NCI-H524 treated with DMSO at 0.1 percent for 48 hours (cell line): ENCODE measurements around the gene TMEM42.

Source experiments
- DNase-seq: peaks from one replicate; lab custom pipeline; 2025; lab: John Stamatoyannopoulos, UW

The TMEM42 gene

DNA sequence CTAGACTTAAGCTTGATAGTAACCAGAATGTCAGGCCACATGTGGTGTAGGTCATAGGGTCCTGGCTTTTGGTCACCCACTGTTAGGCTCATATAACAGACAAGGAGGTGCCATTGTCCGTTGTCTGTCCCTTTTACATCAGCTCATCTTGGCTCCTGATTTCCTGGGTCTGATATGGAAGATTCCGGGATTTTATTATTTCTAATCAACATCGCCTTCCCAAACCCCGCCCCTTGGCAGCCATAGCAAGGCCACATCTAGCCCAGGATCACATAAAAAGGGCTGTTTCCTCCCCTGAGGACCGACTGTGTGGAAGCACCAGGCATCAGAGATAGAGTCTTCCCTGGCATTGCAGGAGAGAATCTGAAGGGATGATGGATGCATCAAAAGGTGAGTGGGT, 12.6 kb downstream of the TMEM42 start, which contains the start of gene TGM4:
Gene TGM4, plus strand, starts transcription at position 301 of the 400 bp plus-strand sequence. Its CDS starts 71 bp downstream, at position 372.
- DNase-seq, result no peak

DNA sequence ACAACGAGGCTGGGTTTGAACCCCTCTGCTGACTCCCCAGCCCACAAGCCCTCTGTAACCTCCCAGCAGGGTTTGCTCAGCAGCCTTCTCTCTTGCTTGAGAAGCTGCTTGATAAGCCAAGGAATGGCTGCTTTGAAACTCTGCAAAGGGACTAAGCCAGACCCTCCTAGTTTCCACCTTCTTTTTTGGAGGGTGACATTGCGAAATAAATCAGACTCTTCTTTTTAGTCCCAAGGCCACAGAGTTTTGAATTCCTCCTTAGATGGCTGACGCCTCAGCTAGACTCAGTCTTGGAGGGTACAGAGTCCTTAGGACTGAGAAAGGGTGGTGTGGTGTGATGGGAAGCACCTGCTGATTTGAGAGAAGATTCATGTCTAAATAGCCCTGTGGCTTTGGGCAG, 13.9 kb downstream of the TMEM42 start:
- DNase-seq, result no peak

DNA sequence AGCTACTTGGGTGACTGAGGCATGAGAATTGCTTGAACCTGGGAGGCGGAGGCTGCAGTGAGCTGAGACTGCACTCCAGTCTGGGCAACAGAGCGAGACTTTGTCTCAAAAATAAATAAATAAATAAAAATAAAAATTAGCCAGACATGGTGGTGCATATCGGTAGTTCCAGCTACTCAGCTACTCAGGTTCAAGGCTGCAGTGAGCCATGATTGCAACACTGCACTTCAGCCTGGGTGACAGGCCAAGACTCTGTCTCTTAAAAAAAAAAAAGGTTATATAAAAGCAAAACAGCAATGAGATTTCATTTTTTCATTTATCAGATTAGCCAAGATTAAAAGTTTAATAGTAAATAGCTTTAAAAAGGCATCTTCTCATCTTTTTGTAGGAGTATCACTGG, 15.6 kb downstream of the TMEM42 start:
- no peak for DNase-seq

DNA sequence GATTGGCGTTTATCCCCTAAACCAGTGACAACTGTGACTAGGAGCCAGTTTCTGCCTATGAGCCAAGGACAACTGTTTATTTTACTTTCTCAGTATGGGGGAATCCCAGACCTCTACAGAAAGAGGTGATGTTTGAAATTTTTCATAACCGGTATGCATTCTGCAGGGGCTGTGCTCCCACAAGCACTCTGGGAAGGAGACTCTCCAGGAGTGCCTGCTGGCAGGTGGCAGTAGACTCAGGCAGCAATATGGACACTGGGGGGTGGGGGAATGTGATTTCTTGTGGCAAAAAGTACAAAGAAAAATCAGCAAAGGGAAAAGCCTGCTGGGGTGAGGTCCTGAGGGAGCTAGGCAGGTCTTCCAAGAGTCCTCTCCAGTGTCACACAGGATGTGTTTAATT, 18.6 kb downstream of the TMEM42 start:
- DNase-seq, result no peak

DNA sequence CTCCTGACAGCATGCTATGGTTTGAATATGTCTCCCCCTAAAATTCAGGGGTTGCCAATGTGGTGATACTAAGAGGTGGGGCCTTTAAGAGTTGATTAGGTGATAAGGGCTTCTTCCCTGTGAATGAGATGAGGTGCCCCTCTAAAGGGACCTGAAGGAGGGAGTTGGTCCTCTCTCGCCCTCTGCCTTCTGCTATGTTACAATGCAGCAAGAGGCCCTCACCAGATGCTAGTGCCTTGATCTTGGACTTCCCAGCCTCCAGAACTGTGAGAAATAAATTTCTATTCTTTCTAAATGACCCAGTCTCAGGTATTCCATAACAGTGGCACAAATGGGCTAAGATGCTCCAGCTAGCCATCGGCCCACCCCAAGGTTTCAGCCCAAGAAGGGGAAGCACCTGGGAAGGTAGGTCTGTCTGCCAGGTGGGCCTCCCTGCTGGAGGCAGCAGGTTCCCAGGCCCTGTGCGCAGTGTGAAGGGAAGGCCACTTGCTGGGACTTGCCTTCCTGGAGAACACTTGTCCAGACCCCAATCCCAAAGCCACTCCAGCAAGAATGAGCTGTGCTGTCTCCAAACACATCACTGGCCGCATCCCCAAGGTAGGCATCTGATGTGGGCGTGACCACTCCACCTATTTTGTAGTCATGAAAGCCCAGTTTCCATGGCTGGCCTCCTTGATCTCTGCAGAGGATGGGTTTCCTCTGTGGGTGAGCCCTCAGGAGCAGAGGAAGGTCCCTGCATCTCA, 21.7 kb downstream of the TMEM42 start:
- DNase-seq, result no peak

- no peak for DNase-seq
Measured at GRCh38 chr3:44883999-44884431, 22.3 kb downstream of the TMEM42 start.

DNA sequence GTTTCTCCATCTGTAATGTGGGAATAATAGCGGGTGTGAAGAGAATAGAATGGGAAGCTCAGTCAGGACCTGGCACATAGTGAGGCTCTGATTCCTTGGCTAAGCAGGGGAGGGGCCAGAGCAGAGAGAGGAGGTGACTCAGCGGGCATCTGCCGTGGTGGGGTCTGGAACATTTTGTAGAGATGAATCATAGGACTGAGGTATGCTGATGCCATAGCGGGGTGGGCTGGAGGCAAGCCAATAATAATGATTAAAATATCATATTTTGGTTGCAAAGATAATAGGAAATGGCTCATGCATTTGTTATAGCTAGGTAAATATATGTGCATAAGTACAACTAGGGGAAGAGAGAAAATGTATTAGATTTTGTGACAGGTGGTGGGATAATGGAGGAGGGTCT, 23.9 kb downstream of the TMEM42 start:
- no peak for DNase-seq

- no peak for DNase-seq
Measured at GRCh38 chr3:44886561-44886960, 24.8 kb downstream of the TMEM42 start.

DNA sequence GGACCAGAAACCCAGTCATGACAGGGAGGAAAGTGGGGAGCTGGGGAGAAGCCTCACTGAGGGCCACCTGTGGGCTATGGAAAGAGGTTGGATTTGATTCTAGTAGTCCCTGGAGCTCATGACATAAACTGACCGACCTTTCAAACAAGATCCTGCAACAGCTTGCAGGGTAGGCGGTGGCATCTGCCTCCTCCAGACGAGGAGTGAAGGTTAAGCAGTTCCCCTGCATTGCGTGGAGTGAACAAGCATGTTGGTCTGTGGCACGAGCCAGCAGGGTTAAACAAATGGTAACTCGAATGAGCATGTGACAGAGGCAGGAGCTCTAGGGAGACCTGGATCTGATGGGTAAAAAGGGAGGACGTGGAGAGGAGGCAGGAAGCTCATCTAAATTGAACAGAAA, 25.4 kb downstream of the TMEM42 start:
- DNase-seq, result no peak

GRCh38 chr3:44890258-44890657, 28.5 kb downstream of the TMEM42 start:
- DNase-seq, result no peak

- no peak for DNase-seq
Measured at GRCh38 chr3:44890852-44891251, 29.1 kb downstream of the TMEM42 start.

DNA sequence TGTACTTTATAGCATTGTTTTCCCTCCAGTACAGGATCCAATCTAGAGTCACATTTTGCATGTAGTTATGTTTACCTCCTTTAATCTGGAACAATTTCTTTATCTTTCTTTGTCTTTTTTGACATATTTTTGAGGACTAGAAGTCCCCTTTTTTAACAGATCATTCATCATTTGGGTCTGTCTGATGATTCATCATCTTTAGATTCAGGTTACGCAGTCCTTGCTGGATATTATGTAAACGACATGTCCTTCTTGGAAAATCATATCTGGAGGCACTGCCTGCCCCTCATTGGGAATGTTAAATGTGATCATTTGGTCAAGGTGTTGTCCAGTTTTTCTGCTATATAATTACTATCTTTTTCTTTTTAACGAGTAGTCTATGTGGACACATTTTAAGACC, 31.0 kb downstream of the TMEM42 start:
- DNase-seq, result no peak

- no peak for DNase-seq
Measured at GRCh38 chr3:44893097-44893496, 31.4 kb downstream of the TMEM42 start.

DNA sequence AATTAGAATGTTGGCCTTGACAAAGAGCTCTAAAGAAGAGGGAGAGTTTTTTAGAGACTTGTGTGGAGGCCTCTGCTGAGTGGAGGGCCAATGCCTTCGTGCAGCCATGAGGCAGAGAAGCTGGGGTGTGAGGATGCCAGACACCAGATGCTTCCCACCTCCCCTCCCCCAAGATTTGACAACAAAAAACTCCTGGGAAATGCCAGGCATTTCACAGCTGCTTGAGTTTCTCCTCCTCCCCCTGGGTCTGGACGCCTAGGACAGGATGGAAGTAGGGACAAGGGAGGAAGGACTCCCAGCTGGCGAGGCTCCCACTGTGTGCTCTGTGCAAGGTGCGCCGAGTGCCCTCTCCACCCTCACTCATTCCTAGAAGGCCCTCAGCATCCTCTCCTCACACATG, 32.8 kb downstream of the TMEM42 start:
- DNase-seq, result no peak

- DNase-seq, result no peak
Measured at GRCh38 chr3:44896440-44896839, 34.7 kb downstream of the TMEM42 start.

GRCh38 chr3:44899683-44900367, 38.1 kb downstream of the TMEM42 start:
- no peak for DNase-seq

- no peak for DNase-seq
Measured at GRCh38 chr3:44902628-44903027, 40.9 kb downstream of the TMEM42 start.

DNA sequence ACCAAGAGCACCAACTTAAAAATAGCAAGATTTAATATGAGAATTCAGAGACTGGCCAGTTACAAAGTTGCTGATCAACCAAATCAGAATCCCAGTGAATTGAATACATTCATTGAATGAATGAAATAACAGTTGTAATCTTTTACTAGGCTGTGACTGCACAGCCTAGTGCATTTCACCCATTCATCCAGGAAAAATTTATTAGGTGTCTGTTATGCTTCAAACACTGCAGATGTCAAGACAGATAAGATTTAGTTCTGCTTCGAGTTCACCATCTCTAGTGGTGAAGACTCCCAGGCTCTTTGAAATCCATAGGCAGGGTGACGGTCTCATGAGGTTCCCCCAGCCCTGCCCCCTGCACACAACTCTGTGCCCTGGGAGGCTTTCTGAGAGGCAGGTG, 41.6 kb downstream of the TMEM42 start:
- no peak for DNase-seq

DNA sequence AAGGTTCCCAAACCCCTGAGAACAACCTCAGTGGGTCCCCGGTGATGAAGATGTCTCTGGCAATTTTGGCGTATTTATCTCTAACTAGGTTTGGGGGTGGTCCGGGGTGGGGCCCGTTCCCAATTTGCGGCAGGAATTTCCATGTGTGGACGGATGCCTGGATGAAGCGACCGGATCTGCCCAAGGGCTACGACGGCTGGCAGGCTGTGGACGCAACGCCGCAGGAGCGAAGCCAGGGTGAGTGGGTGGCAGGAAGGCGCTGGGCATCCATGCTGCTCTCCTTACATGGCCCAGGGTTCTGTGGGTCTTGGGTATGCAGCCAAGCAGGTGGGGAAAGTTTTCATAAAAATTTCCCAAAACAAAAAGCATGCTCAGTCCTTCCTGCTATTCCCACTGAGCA, 42.0 kb downstream of the TMEM42 start:
- no peak for DNase-seq

DNA sequence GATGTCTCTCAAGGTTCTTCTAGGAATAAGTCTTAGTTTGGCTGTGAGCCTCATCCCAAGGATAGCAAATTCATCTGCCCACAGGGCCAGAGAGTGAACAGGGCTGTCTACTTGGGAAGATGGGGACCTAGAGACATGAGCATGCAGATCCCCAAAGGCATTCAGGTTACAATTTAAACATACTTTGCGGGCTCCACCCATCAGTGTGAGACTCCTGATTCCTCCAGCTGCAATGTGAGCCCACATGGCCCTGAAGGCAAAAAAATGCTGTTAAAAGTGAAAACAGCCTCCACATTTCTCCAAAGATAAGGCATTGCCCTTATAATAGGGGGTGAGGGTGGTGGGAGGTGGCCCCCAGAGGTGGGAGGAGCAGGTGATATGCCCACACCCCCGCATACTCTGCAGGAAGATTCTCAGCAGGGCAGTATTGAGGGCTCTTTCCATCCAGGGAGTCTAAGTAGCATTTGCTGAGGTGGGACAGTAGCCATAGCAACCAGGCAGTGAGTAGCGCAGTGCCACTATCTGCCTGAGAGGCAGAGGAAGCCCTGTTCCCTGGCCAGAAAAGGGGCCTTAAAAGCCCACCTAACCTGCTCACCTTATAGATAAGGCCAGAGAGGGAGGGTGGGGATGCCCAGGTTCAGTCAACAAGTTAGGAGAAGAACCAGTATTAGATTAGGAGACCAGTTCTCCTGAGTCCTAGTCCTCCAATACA, 43.9 kb downstream of the TMEM42 start:
- no peak for DNase-seq

- DNase-seq, result no peak
Measured at GRCh38 chr3:44906997-44907396, 45.3 kb downstream of the TMEM42 start.

- no peak for DNase-seq
Measured at GRCh38 chr3:44907612-44908011, 45.9 kb downstream of the TMEM42 start.

- no peak for DNase-seq
Measured at GRCh38 chr3:44909063-44909462, 47.4 kb downstream of the TMEM42 start.
